Osteoblast (primary cell): ENCODE data around the gene RTF1. TPM values are rescaled to one million over a fixed set of nuclear protein-coding genes. Genes with fewer than 3 reads are reported as not detected.
"Not testable (repeated sequence)": the region's sequence is repeated elsewhere in the genome, so short reads cannot be mapped to it uniquely, and the experiment has no call there.

Source experiments
- DNase-seq: peaks from one replicate; pipeline ENCODE4 v3.0.0; 2011; ENCODE audit warnings: low spot score, mixed read lengths; ENCODE audit not compliant: insufficient read length; ENCODE audit errors: missing footprints
- H2AFZ ChIP-seq: 2 replicates; pipeline ENCODE4 v1.6.0; 2011; ENCODE audit warnings: mild to moderate bottlenecking, low read length
- H3K27ac ChIP-seq: 2 replicates; pipeline ENCODE4 v1.5.1; 2011; ENCODE audit warnings: mild to moderate bottlenecking, low read depth, low read length, moderate library complexity
- H3K27me3 ChIP-seq: 2 replicates; pipeline ENCODE4 v1.6.0; 2012; ENCODE audit warnings: mild to moderate bottlenecking, control low read depth, inconsistent platforms, low read length, moderate library complexity; ENCODE audit not compliant: insufficient read depth
- H3K36me3 ChIP-seq: 2 replicates; pipeline ENCODE4 v1.5.1; 2011; ENCODE audit warnings: mild to moderate bottlenecking, low read length, control low read depth, moderate library complexity; ENCODE audit not compliant: insufficient read depth
- H3K4me1 ChIP-seq: 2 replicates; pipeline ENCODE4 v1.5.1; 2011; ENCODE audit warnings: mild to moderate bottlenecking, low read length, control low read depth, moderate library complexity; ENCODE audit not compliant: insufficient read depth
- H3K4me2 ChIP-seq: 2 replicates; pipeline ENCODE4 v1.6.0; 2011; ENCODE audit warnings: mild to moderate bottlenecking, low read length; ENCODE audit not compliant: insufficient read depth
- H3K4me3 ChIP-seq: fragments of 200-600 bp; sonication (generic); 3 replicates; pipeline ENCODE4 v1.5.1; 2012; ENCODE audit warnings: mild to moderate bottlenecking, low read length, inconsistent platforms; ENCODE audit not compliant: insufficient read depth
- H3K79me2 ChIP-seq: 2 replicates; pipeline ENCODE4 v1.6.0; 2012; ENCODE audit warnings: mild to moderate bottlenecking, low read length, control low read depth, inconsistent platforms; ENCODE audit not compliant: insufficient read depth
- H3K9me3 ChIP-seq: 2 replicates; pipeline ENCODE4 v1.5.1; 2011; ENCODE audit warnings: low read depth, low read length, control low read depth
- H4K20me1 ChIP-seq: 2 replicates; pipeline ENCODE4 v1.6.0; 2012; ENCODE audit warnings: mild to moderate bottlenecking, low read length, control low read depth; ENCODE audit not compliant: insufficient read depth
- total RNA-seq: library from RNA; depleted of rRNA; stranded (reverse); fragments of >200 nt; gene quantifications from 2 replicates; pipeline ENCODE4 v1.2.3, GENCODE V29; 2012
- TF ChIP-seq, protein P1 (sequence below): IDR thresholded peaks from 2 replicates; pipeline ENCODE4 v1.5.1; 2011; ENCODE audit warnings: mild to moderate bottlenecking, low read depth, low read length, moderate library complexity; ENCODE audit errors: extremely low read depth

RTF1 gene
- total RNA-seq, result 26.1 and 29.2 TPM in 2 replicates

DNA sequence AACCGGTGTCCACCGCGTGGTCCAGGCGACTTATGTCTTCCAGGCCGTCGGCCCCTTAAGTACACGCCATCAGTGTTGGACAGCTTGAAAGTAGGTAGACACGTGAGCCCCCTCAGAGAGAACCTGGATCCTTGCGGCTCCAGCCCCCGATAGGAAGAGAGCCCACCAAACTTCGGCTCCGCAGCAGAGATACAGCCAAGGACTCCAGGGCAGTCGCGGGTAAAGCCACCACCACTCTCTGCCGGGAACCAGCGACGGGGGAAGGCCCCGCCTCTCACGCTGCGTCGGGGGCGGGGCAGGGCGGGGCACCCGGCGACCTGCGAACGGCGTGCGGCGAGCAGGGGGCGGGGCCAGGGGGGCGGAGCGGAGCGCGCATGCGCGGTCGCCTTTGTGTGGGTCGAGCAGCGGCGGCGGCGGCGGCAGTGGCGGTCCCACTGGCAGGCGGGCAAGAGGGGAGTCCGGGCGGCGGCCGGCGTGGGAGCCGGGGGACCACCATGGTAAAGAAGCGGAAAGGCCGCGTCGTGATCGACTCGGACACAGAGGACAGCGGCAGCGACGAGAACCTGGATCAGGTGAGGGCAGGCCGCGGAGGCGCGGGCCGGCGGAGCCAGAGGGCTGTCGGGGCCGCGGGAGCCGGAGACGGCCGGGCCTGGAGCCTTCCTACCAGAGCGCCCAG, at the start of gene RTF1:
Gene RTF1, plus strand, starts transcription at position 354 of the 676 bp plus-strand sequence. Its CDS starts 21 bp downstream, at position 375.
- Histone ChIP-seq H3K9me3 (no peaks in the 10 kb centered on the region), H4K20me1 (peaks cover 35% of the 10 kb centered on the region), H3K27me3 (no peaks in the 10 kb centered on the region), H3K4me1 (peaks cover 11% of the 10 kb centered on the region), H2AFZ (peak within 1 kb of the TSS; percentile 99), H3K4me2 (peak within 1 kb of the TSS; percentile 100), H3K79me2 (peaks cover 60% of the 10 kb centered on the region), H3K27ac (peak within 1 kb of the TSS; percentile 82), H3K36me3 (no peaks in the 10 kb centered on the region), H3K4me3 (peak within 1 kb of the TSS; percentile 98)
- TF ChIP-seq, protein P1, sequence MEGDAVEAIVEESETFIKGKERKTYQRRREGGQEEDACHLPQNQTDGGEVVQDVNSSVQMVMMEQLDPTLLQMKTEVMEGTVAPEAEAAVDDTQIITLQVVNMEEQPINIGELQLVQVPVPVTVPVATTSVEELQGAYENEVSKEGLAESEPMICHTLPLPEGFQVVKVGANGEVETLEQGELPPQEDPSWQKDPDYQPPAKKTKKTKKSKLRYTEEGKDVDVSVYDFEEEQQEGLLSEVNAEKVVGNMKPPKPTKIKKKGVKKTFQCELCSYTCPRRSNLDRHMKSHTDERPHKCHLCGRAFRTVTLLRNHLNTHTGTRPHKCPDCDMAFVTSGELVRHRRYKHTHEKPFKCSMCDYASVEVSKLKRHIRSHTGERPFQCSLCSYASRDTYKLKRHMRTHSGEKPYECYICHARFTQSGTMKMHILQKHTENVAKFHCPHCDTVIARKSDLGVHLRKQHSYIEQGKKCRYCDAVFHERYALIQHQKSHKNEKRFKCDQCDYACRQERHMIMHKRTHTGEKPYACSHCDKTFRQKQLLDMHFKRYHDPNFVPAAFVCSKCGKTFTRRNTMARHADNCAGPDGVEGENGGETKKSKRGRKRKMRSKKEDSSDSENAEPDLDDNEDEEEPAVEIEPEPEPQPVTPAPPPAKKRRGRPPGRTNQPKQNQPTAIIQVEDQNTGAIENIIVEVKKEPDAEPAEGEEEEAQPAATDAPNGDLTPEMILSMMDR, result no peak
- DNase-seq, result peak; percentile 99

DNA sequence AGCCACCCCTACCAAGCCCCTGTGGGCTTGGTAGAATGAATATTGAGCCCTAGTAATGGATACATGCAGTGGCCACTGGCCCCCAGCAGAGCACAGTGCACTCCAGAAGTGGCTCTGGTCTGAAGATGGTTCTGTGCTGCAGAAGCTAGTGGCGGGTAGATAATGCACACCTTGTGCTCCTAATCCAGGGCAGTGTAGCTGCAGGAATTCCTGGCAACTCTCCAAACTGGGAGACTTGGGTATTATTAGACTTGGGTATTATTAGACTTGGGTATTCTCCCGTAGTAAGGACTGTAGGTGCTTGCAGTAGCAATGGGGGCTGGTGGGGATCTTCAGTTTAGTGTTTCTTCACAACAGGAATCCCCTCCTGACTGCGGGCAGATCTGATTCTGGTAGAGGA, 49.5 kb upstream of the RTF1 start:
- Histone ChIP-seq H3K4me1 (no peaks in the 10 kb centered on the region), H3K9me3 (no peaks in the 10 kb centered on the region), H3K4me3 (no peak overlapping the region), H3K27ac (no peak overlapping the region), H3K36me3 (peaks cover 42% of the 10 kb centered on the region), H3K79me2 (no peaks in the 10 kb centered on the region), H2AFZ (no peak overlapping the region), H3K27me3 (no peaks in the 10 kb centered on the region), H3K4me2 (no peak overlapping the region), H4K20me1 (no peaks in the 10 kb centered on the region)
- DNase-seq, result no peak
- TF ChIP-seq, protein P1, result no peak

GRCh38 chr15:41377978-41378377, 38.9 kb upstream of the RTF1 start:
- peaks cover 29% of the 10 kb centered on the region for H3K36me3 ChIP-seq
- peak; percentile 45 for DNase-seq
- no peak overlapping the region for H3K4me2 ChIP-seq
- no peaks in the 10 kb centered on the region for H3K79me2 ChIP-seq
- TF ChIP-seq, protein P1, result no peak
- H4K20me1 ChIP-seq, result no peaks in the 10 kb centered on the region
- no peaks in the 10 kb centered on the region for H3K4me1 ChIP-seq
- no peak overlapping the region for H2AFZ ChIP-seq
- H3K9me3 ChIP-seq, result no peaks in the 10 kb centered on the region
- no peaks in the 10 kb centered on the region for H3K27me3 ChIP-seq
- no peak overlapping the region for H3K27ac ChIP-seq
- H3K4me3 ChIP-seq, result no peak overlapping the region

- H3K9me3 ChIP-seq, H3K79me2 ChIP-seq, H3K4me2 ChIP-seq, H4K20me1 ChIP-seq, H2AFZ ChIP-seq, H3K27me3 ChIP-seq, H3K27ac ChIP-seq, H3K4me1 ChIP-seq, H3K4me3 ChIP-seq: not testable (repeated sequence)
- H3K36me3 ChIP-seq, result peaks cover 30% of the 10 kb centered on the region
- peak; percentile 19 for DNase-seq
Measured at GRCh38 chr15:41383974-41384749, 32.7 kb upstream of the RTF1 start.
